ENCODE data around the gene CTDSP1. TPM values are rescaled to one million over a fixed set of nuclear protein-coding genes. Genes with fewer than 3 reads are reported as not detected.

The CTDSP1 gene
- total RNA-seq (2014; rRNA removed; shearing (Covaris generic)), result 26.9 and 29.6 TPM in 2 replicates
- polyA plus RNA-seq (2015; cell fraction: cytosol; rRNA removed), result 69.8 and 74.6 TPM in 2 replicates
- 25.0 and 29.9 TPM in 2 replicates for polyA plus RNA-seq (2015; cell fraction: nucleus; rRNA removed)

- in situ Hi-C loops (cut with HindIII; ENCODE audit: low pct_unique_long_range_greater_than_20kb, low sequenced_read_pairs), result no loop called here
- DNase-seq (ENCODE audit: low read depth, low spot score), result peak; percentile 93
Observed at GRCh38 chr2:218399391-218400166, at the start of gene CTDSP1. Gene CTDSP1, plus strand, starts transcription at chr2:218399868. Its CDS starts 223 bp downstream, at chr2:218400091.

GRCh38 chr2:218354045-218354444 lies 45.6 kb upstream of the CTDSP1 start:
- DNase-seq (ENCODE audit: low read depth, low spot score), result no peak
- in situ Hi-C loops (cut with HindIII; ENCODE audit: low pct_unique_long_range_greater_than_20kb, low sequenced_read_pairs), result no loop called here

DNA sequence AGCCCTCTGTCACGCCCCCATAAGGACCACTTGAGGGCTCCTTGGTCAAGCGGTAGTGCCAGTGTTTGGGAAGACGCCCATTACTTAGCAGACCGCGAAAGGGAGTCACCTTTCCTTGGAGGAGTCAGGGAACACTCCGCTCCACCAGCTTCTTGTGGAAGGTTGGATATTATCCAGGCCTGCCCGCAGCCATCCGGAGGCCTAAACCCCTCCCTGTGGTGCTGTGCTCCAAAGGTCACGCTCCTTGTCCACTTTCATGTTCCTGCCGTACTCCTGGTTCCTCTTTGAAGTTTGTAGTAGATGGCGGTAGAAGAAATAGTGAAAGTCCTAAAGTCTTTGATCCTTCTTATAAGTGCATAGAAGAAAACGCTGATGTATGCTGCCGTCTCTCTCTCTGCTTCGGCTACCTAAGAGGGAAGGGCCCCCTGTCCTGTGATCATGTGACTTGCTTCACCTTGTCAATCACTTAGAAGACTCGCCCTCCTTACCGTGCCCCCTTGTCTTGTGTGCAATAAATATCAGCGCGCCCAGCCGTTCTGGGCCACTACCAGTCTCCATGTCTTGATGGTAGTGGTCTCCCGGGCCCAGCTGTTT lies 44.7 kb upstream of the CTDSP1 start:
- DNase-seq (ENCODE audit: low read depth, low spot score), result no peak
- in situ Hi-C loops (cut with HindIII; ENCODE audit: low pct_unique_long_range_greater_than_20kb, low sequenced_read_pairs), result no loop called here

- in situ Hi-C loops (cut with HindIII; ENCODE audit: low pct_unique_long_range_greater_than_20kb, low sequenced_read_pairs), result no loop called here
- DNase-seq (ENCODE audit: low read depth, low spot score), result no peak
Observed at GRCh38 chr2:218357236-218358177, 42.2 kb upstream of the CTDSP1 start.

DNA sequence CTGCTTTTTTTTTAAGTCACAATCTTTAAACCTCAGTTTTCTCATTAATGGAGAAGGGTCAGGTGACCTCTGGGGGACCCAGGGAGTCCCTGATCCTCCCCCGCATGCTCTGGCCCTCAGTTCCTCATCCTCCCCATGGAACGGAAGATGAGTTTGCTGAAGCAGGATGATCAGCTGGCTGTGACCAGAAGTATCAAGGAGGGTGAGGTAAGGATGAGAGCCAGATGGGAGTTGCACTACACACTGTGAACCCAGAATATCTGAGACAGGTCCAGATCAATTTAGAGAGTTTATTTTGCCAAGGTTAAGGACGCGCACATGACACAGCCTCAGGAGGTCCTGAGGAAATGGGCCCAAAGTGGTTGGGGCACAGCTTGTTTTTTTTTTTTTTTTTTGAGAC lies 39.2 kb upstream of the CTDSP1 start:
- no peak for DNase-seq (ENCODE audit: low read depth, low spot score)
- in situ Hi-C loops (cut with HindIII; ENCODE audit: low pct_unique_long_range_greater_than_20kb, low sequenced_read_pairs), result no loop called here

DNA sequence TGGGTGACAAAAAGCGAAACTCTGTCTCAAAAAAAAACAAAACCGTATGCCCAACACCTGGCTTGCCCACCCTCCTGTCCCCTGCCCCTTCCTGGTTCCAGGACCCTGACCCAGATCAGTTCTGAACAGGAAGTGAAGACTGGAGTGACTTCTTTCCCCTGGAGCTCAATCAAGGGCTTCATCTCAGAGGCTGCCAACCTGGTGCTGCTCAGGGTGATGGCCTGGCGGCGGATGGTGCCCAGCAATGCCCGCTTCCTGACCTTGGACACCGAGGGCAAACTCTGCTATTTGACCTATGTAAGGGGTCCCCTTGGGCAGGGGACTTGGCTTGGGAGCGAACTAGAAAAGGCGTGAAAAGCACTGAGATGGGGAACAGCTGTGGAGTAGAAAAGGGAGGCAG lies 37.1 kb upstream of the CTDSP1 start:
- in situ Hi-C loops (cut with HindIII; ENCODE audit: low pct_unique_long_range_greater_than_20kb, low sequenced_read_pairs), result no loop called here

DNA sequence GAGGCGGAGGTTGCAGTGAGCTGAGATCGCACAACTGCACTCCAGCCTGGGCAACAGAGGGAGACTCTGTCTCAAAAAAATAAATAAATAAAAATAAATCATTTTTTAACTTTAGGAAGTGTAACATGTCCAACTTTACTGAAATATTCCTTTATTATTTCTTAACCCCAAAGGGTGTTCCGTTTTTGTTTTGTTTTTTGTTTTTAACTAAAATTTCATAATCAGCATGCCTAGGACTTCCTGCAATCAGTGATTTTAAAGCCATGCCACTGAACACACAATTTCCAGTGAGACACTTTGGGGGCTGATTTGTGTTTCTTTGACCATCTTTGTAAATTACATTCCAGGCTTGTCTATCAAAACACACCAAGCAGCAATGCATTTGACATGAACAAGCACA lies 35.9 kb upstream of the CTDSP1 start:
- in situ Hi-C loops (cut with HindIII; ENCODE audit: low pct_unique_long_range_greater_than_20kb, low sequenced_read_pairs), result no loop called here

More for the DNA sequence above, 37.1 kb upstream of the CTDSP1 start:
- no peak for DNase-seq (ENCODE audit: low read depth, low spot score)

GRCh38 chr2:218364196-218364595 lies 35.5 kb upstream of the CTDSP1 start:
- in situ Hi-C loops (cut with HindIII; ENCODE audit: low pct_unique_long_range_greater_than_20kb, low sequenced_read_pairs), result no loop called here
- DNase-seq (ENCODE audit: low read depth, low spot score), result no peak

More for the DNA sequence above, 35.9 kb upstream of the CTDSP1 start:
- no peak for DNase-seq (ENCODE audit: low read depth, low spot score)

GRCh38 chr2:218366621-218367414 lies 32.9 kb upstream of the CTDSP1 start:
- in situ Hi-C loops (cut with HindIII; ENCODE audit: low pct_unique_long_range_greater_than_20kb, low sequenced_read_pairs), result no loop called here
- DNase-seq (ENCODE audit: low read depth, low spot score), result no peak

DNA sequence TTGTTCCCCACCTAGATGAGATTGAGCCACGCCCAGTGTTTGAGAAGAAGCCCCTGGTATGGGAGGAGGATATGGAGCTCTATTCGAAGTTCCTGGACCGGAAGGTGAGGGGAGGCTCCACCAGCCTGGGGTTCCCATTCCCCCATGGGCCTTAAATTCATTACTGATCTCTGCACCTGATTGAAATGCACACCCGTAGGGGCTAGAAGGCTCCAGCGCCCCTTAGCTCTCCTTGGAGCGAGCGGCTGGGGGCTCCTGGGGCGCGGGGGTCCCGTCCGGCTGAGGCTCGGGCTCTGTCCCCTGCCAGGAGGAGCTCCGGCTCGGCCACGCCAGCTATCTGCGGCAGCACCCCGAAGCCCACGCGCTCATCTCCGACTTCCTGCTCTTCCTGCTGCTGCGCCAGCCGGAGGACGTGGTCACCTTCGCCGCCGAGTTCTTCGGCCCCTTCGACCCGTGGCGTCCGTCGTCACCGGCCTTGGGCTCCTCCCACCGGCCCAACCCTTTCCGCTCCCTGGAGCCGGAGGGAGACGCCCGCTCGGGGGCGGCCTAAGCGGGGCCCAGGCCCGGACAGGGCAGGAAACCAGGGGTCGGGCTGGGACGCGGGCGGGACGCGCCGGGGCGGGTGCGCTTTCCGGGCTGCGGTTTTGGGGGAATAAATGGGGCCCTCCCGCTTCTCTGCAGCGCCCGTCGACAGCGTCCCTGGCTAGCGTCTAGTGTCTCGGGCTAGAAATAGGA lies 32.1 kb upstream of the CTDSP1 start:
- peak; percentile 32 for DNase-seq (ENCODE audit: low read depth, low spot score)
- in situ Hi-C loops (cut with HindIII; ENCODE audit: low pct_unique_long_range_greater_than_20kb, low sequenced_read_pairs), result no loop called here

DNA sequence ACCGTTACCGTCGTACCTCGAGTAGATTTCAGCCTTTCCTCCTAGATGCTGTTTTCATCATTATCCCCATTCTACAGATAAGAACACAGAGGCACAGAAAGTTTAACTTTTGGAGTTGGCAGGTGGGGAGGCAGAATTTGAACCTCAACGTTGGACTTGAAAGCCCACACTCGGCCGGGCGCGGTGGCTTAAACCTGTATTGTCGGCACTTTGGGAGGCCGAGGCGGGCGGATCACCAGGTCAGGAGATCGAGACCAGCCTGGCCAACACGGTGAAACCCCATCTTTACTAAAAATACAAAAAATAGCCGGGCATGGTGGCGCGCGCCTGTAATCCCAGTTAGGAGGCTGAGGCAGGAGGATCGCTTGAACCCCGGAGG lies 31.5 kb upstream of the CTDSP1 start:
- DNase-seq (ENCODE audit: low read depth, low spot score), result no peak
- in situ Hi-C loops (cut with HindIII; ENCODE audit: low pct_unique_long_range_greater_than_20kb, low sequenced_read_pairs), result no loop called here

DNA sequence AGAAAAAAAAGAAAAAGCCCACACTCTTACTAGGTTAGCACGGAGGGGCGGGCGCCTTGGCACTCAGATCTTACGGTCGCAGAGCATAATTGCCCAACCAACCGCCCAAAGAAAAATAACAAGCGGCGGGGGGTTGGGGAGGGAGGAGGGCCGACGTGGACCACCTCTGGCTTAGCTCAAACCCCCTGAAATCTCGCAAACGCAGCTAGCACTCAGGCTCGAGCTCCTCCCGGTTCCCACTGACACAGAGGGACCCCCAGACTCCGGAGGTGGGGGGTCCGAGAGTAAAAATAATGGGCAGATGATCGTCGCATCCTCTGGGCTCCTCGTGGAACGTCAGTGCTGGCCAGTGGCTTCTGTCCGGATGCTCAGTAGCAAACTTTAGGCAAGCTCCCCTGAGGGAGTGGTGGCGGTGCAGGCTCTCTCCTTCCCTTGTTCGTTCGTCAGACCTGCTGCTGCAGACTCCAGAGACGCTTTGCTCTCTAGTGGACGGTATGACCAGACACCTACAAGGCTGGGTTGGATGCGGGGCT lies 31.0 kb upstream of the CTDSP1 start:
- no peak for DNase-seq (ENCODE audit: low read depth, low spot score)
- in situ Hi-C loops (cut with HindIII; ENCODE audit: low pct_unique_long_range_greater_than_20kb, low sequenced_read_pairs), result no loop called here

- in situ Hi-C loops (cut with HindIII; ENCODE audit: low pct_unique_long_range_greater_than_20kb, low sequenced_read_pairs), result no loop called here
- no peak for DNase-seq (ENCODE audit: low read depth, low spot score)
Observed at GRCh38 chr2:218369330-218369729, 30.3 kb upstream of the CTDSP1 start.

DNA sequence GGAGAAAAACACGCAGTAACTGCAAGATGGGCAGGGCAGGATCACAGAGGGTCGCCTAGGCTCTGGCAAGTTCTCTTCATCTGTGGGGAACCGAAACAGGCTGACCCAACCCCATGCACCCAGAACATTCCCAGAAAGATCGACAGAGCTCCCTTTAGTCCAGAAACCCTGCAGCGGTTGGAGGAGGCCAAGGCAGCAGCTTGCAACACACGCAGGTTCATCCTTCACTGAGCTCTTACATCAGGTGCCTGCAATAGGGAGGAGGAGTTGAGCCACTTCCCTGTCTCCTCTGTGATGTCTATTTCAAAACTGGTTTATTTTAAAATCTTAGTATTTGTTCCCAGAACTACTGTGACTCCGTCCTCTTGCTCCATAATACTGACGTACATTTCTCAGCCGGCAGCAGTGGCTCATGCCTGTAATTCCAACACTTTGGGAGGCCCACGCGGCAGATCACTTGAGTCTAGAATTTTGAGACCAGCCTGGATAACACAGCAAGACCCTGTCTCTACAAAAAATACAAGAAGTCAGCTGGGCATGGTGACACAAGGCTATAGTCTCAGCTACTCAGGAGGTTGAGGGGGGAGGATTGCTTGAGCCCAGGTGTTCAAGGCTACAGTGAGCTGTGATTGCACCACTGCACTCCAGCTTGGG lies 29.1 kb upstream of the CTDSP1 start:
- in situ Hi-C loops (cut with HindIII; ENCODE audit: low pct_unique_long_range_greater_than_20kb, low sequenced_read_pairs), result no loop called here

GRCh38 chr2:218371983-218372350 lies 27.7 kb upstream of the CTDSP1 start:
- DNase-seq (ENCODE audit: low read depth, low spot score), result no peak
- in situ Hi-C loops (cut with HindIII; ENCODE audit: low pct_unique_long_range_greater_than_20kb, low sequenced_read_pairs), result no loop called here

More for the DNA sequence above, 29.1 kb upstream of the CTDSP1 start:
- DNase-seq (ENCODE audit: low read depth, low spot score), result no peak

DNA sequence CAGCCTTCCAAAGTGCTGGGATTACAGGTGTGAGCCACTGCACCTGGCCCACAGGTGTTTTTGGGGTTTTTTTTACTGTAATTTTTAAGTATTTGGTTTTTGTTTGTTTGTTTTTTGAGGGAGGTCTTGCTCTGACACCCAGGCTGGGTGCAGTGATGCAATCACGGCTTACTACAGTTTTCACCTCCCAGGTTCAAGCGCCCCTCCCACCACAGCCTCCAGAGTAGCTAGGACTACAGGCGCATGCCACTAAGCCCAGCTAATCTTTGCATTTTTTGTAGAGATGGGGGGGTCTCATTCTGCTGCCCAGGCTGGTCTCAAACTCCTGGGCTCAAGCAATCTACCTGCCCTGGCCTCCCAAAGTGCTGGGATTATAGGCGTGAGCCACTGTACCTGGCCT lies 24.9 kb upstream of the CTDSP1 start:
- in situ Hi-C loops (cut with HindIII; ENCODE audit: low pct_unique_long_range_greater_than_20kb, low sequenced_read_pairs), result no loop called here
- DNase-seq (ENCODE audit: low read depth, low spot score), result no peak

Data from SK-MEL-5 (cell line).